T follicular helper cell (primary cell): ENCODE measurements around the gene CENPP.
"Not testable (repeated sequence)": the region's sequence is repeated elsewhere in the genome, so short reads cannot be mapped to it uniquely, and the experiment has no call there.

ENCODE experiments used
- DNase-seq: peaks from one replicate; pipeline ENCODE4 v3.0.0-alpha.2; 2020; ENCODE audit warnings: low read depth

CENPP gene

GRCh38 chr9:92538541-92538940, 212.8 kb downstream of the CENPP start:
- DNase-seq, result no peak

GRCh38 chr9:92543972-92544371, 218.2 kb downstream of the CENPP start:
- no peak for DNase-seq

GRCh38 chr9:92545002-92545510, 219.3 kb downstream of the CENPP start:
- DNase-seq, result no peak

- DNase-seq, result no peak
Measured at GRCh38 chr9:92547356-92547755, 221.6 kb downstream of the CENPP start.

GRCh38 chr9:92550765-92551164, 225.0 kb downstream of the CENPP start:
- DNase-seq, result no peak

- no peak for DNase-seq
Measured at GRCh38 chr9:92558612-92559374, 233.0 kb downstream of the CENPP start.

GRCh38 chr9:92561374-92562330, 235.9 kb downstream of the CENPP start:
- no peak for DNase-seq

GRCh38 chr9:92562461-92562967, 236.8 kb downstream of the CENPP start:
- DNase-seq, result no peak

- no peak for DNase-seq
Measured at GRCh38 chr9:92563116-92564100, 237.7 kb downstream of the CENPP start.

- no peak for DNase-seq
Measured at GRCh38 chr9:92564504-92564903, 238.8 kb downstream of the CENPP start.

GRCh38 chr9:92564982-92565381, 239.2 kb downstream of the CENPP start:
- no peak for DNase-seq

- not testable (repeated sequence) for DNase-seq
Measured at GRCh38 chr9:92571871-92572270, 246.1 kb downstream of the CENPP start.

GRCh38 chr9:92573612-92574011, 247.9 kb downstream of the CENPP start:
- DNase-seq, result not testable (repeated sequence)

- no peak for DNase-seq
Measured at GRCh38 chr9:92576175-92576574, 250.4 kb downstream of the CENPP start.

GRCh38 chr9:92589923-92590322, 264.2 kb downstream of the CENPP start:
- DNase-seq, result no peak

- no peak for DNase-seq
Measured at GRCh38 chr9:92590377-92590776, 264.6 kb downstream of the CENPP start.

- DNase-seq, result no peak
Measured at GRCh38 chr9:92592537-92592936, 266.8 kb downstream of the CENPP start.

GRCh38 chr9:92592946-92593861, 267.5 kb downstream of the CENPP start:
- DNase-seq, result no peak

GRCh38 chr9:92595075-92595474, 269.3 kb downstream of the CENPP start:
- DNase-seq, result not testable (repeated sequence)

- DNase-seq, result no peak
Measured at GRCh38 chr9:92595930-92596329, 270.2 kb downstream of the CENPP start.
